ENCODE results near the gene MPO.

- TF ChIP-seq POLR2A (IDR thresholded peaks at IDR 0.05) (no peak), CTCF (IDR thresholded peaks at IDR 0.05) (no peak), EP300 (IDR thresholded peaks at IDR 0.05) (no peak)
These were observed 3.5 kb downstream of the MPO start for GRCh38 chr17:58277107-58277801.

Measured in ovary (tissue), 3 donors.